Measurements from ENCODE around the gene CDKN1C.

- TF ChIP-seq, protein P1, sequence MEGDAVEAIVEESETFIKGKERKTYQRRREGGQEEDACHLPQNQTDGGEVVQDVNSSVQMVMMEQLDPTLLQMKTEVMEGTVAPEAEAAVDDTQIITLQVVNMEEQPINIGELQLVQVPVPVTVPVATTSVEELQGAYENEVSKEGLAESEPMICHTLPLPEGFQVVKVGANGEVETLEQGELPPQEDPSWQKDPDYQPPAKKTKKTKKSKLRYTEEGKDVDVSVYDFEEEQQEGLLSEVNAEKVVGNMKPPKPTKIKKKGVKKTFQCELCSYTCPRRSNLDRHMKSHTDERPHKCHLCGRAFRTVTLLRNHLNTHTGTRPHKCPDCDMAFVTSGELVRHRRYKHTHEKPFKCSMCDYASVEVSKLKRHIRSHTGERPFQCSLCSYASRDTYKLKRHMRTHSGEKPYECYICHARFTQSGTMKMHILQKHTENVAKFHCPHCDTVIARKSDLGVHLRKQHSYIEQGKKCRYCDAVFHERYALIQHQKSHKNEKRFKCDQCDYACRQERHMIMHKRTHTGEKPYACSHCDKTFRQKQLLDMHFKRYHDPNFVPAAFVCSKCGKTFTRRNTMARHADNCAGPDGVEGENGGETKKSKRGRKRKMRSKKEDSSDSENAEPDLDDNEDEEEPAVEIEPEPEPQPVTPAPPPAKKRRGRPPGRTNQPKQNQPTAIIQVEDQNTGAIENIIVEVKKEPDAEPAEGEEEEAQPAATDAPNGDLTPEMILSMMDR (conservative IDR thresholded peaks at IDR 0.05; ENCODE audit: low read depth, low read length) = no peak
- TF ChIP-seq EZH2 (IDR thresholded peaks at IDR 0.05; ENCODE audit: borderline replicate concordance, low read depth, low read length, poor library complexity, severe bottlenecking) = no peak
Measured at GRCh38 chr11:2927121-2927800, 41.7 kb upstream of the CDKN1C start.
